Osteoblast (primary cell): ENCODE measurements around the gene FAIM2. TPM values are rescaled to one million over a fixed set of nuclear protein-coding genes. Genes with fewer than 3 reads are reported as not detected.

ENCODE experiments used
- DNase-seq: peaks from one replicate; pipeline ENCODE4 v3.0.0; 2011; ENCODE audit warnings: low spot score, mixed read lengths; ENCODE audit not compliant: insufficient read length; ENCODE audit errors: missing footprints
- H2AFZ ChIP-seq: 2 replicates; pipeline ENCODE4 v1.6.0; 2011; ENCODE audit warnings: mild to moderate bottlenecking, low read length
- H3K27ac ChIP-seq: 2 replicates; pipeline ENCODE4 v1.5.1; 2011; ENCODE audit warnings: mild to moderate bottlenecking, low read depth, low read length, moderate library complexity
- H3K27me3 ChIP-seq: 2 replicates; pipeline ENCODE4 v1.6.0; 2012; ENCODE audit warnings: mild to moderate bottlenecking, control low read depth, inconsistent platforms, low read length, moderate library complexity; ENCODE audit not compliant: insufficient read depth
- H3K36me3 ChIP-seq: 2 replicates; pipeline ENCODE4 v1.5.1; 2011; ENCODE audit warnings: mild to moderate bottlenecking, low read length, control low read depth, moderate library complexity; ENCODE audit not compliant: insufficient read depth
- H3K4me1 ChIP-seq: 2 replicates; pipeline ENCODE4 v1.5.1; 2011; ENCODE audit warnings: mild to moderate bottlenecking, low read length, control low read depth, moderate library complexity; ENCODE audit not compliant: insufficient read depth
- H3K4me2 ChIP-seq: 2 replicates; pipeline ENCODE4 v1.6.0; 2011; ENCODE audit warnings: mild to moderate bottlenecking, low read length; ENCODE audit not compliant: insufficient read depth
- H3K4me3 ChIP-seq: fragments of 200-600 bp; sonication (generic); 3 replicates; pipeline ENCODE4 v1.5.1; 2012; ENCODE audit warnings: mild to moderate bottlenecking, low read length, inconsistent platforms; ENCODE audit not compliant: insufficient read depth
- H3K79me2 ChIP-seq: 2 replicates; pipeline ENCODE4 v1.6.0; 2012; ENCODE audit warnings: mild to moderate bottlenecking, low read length, control low read depth, inconsistent platforms; ENCODE audit not compliant: insufficient read depth
- H3K9me3 ChIP-seq: 2 replicates; pipeline ENCODE4 v1.5.1; 2011; ENCODE audit warnings: low read depth, low read length, control low read depth
- H4K20me1 ChIP-seq: 2 replicates; pipeline ENCODE4 v1.6.0; 2012; ENCODE audit warnings: mild to moderate bottlenecking, low read length, control low read depth; ENCODE audit not compliant: insufficient read depth
- CTCF ChIP-seq: IDR thresholded peaks from 2 replicates; pipeline ENCODE4 v1.5.1; 2011; ENCODE audit warnings: mild to moderate bottlenecking, low read depth, low read length, moderate library complexity; ENCODE audit errors: extremely low read depth
- total RNA-seq: library from RNA; depleted of rRNA; stranded (reverse); fragments of >200 nt; gene quantifications from 2 replicates; pipeline ENCODE4 v1.2.3, GENCODE V29; 2012

Gene FAIM2
- total RNA-seq, 1 donor, result 1.4 TPM

- Histone ChIP-seq H3K79me2 (no peaks in the 10 kb centered on the region), H3K4me2 (no peak overlapping the region), H3K4me3 (no peak overlapping the region), H2AFZ (no peak overlapping the region), H4K20me1 (no peaks in the 10 kb centered on the region), H3K27ac (no peak overlapping the region), H3K4me1 (peaks cover 11% of the 10 kb centered on the region), H3K27me3 (no peaks in the 10 kb centered on the region), H3K36me3 (no peaks in the 10 kb centered on the region), H3K9me3 (no peaks in the 10 kb centered on the region)
- TF ChIP-seq CTCF, result no peak
- no peak for DNase-seq
Measured at GRCh38 chr12:49923880-49924556, 20.3 kb upstream of the FAIM2 start.

GRCh38 chr12:49923035-49923644 is 19.4 kb upstream of the FAIM2 start:
- Histone ChIP-seq H3K36me3 (no peaks in the 10 kb centered on the region), H3K79me2 (no peaks in the 10 kb centered on the region), H3K4me3 (no peak overlapping the region), H3K27ac (no peak overlapping the region), H2AFZ (no peak overlapping the region), H3K27me3 (peaks cover 4% of the 10 kb centered on the region), H3K9me3 (no peaks in the 10 kb centered on the region), H3K4me1 (peaks cover 11% of the 10 kb centered on the region), H3K4me2 (no peak overlapping the region), H4K20me1 (no peaks in the 10 kb centered on the region)
- TF ChIP-seq CTCF, result no peak
- DNase-seq, result peak; percentile 38

GRCh38 chr12:49922349-49923034 is 18.8 kb upstream of the FAIM2 start:
- Histone ChIP-seq H3K36me3 (no peaks in the 10 kb centered on the region), H2AFZ (no peak overlapping the region), H3K79me2 (no peaks in the 10 kb centered on the region), H3K9me3 (no peaks in the 10 kb centered on the region), H3K4me3 (no peak overlapping the region), H3K4me2 (no peak overlapping the region), H3K27ac (no peak overlapping the region), H3K27me3 (peaks cover 11% of the 10 kb centered on the region), H4K20me1 (no peaks in the 10 kb centered on the region), H3K4me1 (peaks cover 11% of the 10 kb centered on the region)
- DNase-seq, result no peak
- TF ChIP-seq CTCF, result no peak

GRCh38 chr12:49921936-49922335 is 18.2 kb upstream of the FAIM2 start:
- H3K79me2 ChIP-seq, result no peaks in the 10 kb centered on the region
- H3K27me3 ChIP-seq, result peaks cover 12% of the 10 kb centered on the region
- no peak overlapping the region for H3K4me3 ChIP-seq
- no peak for DNase-seq
- peaks cover 11% of the 10 kb centered on the region for H3K4me1 ChIP-seq
- no peaks in the 10 kb centered on the region for H4K20me1 ChIP-seq
- H3K4me2 ChIP-seq, result no peak overlapping the region
- H3K36me3 ChIP-seq, result no peaks in the 10 kb centered on the region
- no peak overlapping the region for H3K27ac ChIP-seq
- no peak for TF ChIP-seq CTCF
- H3K9me3 ChIP-seq, result no peaks in the 10 kb centered on the region
- no peak overlapping the region for H2AFZ ChIP-seq
